ENCODE results near the gene TCEAL3.

GRCh38 chrX:103565752-103566151 lies 42.0 kb upstream of the TCEAL3 start:
- TF ChIP-seq FOXK2 (IDR thresholded peaks at IDR 0.05) (no peak), ARNT (IDR thresholded peaks at IDR 0.05) (no peak), L3MBTL2 (conservative IDR thresholded peaks at IDR 0.05) (no peak), FOXM1 (IDR thresholded peaks at IDR 0.05; ENCODE audit: borderline replicate concordance) (no peak), ELF4 (IDR thresholded peaks at IDR 0.05) (no peak), SP1 (IDR thresholded peaks at IDR 0.05) (no peak), SUZ12 (IDR thresholded peaks at IDR 0.05) (no peak), FOXA1 (IDR thresholded peaks at IDR 0.05) (no peak), BHLHE40 (IDR thresholded peaks at IDR 0.05; ENCODE audit: borderline replicate concordance) (no peak), LEF1 (IDR thresholded peaks at IDR 0.05; ENCODE audit: borderline replicate concordance) (no peak), NFRKB (IDR thresholded peaks at IDR 0.05) (no peak)
